LNCaP clone FGC (cell line): ENCODE results near the gene ARRB1.
A peak's percentile ranks its signal among the peaks of the same experiment; 100 is the strongest.

Source experiments
- DNase-seq: peaks from one replicate; pipeline ENCODE4 v3.0.0-alpha.2; 2011; ENCODE audit warnings: low read depth
- H3K4me3 ChIP-seq: 2 replicates; pipeline ENCODE4 v1.5.1; 2011; ENCODE audit warnings: mild to moderate bottlenecking, low read depth, low read length, control low read depth
- CTCF ChIP-seq: IDR thresholded peaks from 2 replicates; pipeline ENCODE4 v1.5.1; 2012; ENCODE audit warnings: mild to moderate bottlenecking; ENCODE audit not compliant: control insufficient read depth, insufficient read depth; ENCODE audit errors: extremely low read depth

The ARRB1 gene

GRCh38 chr11:75328426-75329277, 22.8 kb downstream of the ARRB1 start:
- peak; percentile 86 for DNase-seq
- H3K4me3 ChIP-seq: no peak overlapping the region
- peak; percentile 81 for TF ChIP-seq CTCF

GRCh38 chr11:75326439-75326810, 25.0 kb downstream of the ARRB1 start:
- DNase-seq: no peak
- H3K4me3 ChIP-seq: no peak overlapping the region
- no peak for TF ChIP-seq CTCF

- no peak overlapping the region for H3K4me3 ChIP-seq
- no peak for TF ChIP-seq CTCF
- peak; percentile 85 for DNase-seq
Measured at GRCh38 chr11:75325713-75326438, 25.6 kb downstream of the ARRB1 start.

GRCh38 chr11:75324740-75325139, 26.7 kb downstream of the ARRB1 start:
- no peak for DNase-seq
- no peak overlapping the region for H3K4me3 ChIP-seq
- no peak for TF ChIP-seq CTCF

- H3K4me3 ChIP-seq: no peak overlapping the region
- no peak for DNase-seq
- TF ChIP-seq CTCF: no peak
Measured at GRCh38 chr11:75324189-75324588, 27.3 kb downstream of the ARRB1 start.

GRCh38 chr11:75323609-75324008, 27.9 kb downstream of the ARRB1 start:
- DNase-seq: no peak
- TF ChIP-seq CTCF: no peak
- H3K4me3 ChIP-seq: no peak overlapping the region
